Dedifferentiated amniotic fluid mesenchymal stem cell (primary cell): ENCODE data around the gene USP17L22.
"Not testable (repeated sequence)": the region's sequence is repeated elsewhere in the genome, so short reads cannot be mapped to it uniquely, and the experiment has no call there.

ENCODE experiments used
- DNase-seq: peaks from one replicate; pipeline ENCODE4 v3.0.0-alpha.2; 2016; ENCODE audit errors: extremely low spot score

The USP17L22 gene, protein sequence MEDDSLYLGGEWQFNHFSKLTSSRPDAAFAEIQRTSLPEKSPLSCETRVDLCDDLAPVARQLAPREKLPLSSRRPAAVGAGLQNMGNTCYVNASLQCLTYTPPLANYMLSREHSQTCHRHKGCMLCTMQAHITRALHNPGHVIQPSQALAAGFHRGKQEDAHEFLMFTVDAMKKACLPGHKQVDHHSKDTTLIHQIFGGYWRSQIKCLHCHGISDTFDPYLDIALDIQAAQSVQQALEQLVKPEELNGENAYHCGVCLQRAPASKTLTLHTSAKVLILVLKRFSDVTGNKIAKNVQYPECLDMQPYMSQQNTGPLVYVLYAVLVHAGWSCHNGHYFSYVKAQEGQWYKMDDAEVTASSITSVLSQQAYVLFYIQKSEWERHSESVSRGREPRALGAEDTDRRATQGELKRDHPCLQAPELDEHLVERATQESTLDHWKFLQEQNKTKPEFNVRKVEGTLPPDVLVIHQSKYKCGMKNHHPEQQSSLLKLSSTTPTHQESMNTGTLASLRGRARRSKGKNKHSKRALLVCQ

DNA sequence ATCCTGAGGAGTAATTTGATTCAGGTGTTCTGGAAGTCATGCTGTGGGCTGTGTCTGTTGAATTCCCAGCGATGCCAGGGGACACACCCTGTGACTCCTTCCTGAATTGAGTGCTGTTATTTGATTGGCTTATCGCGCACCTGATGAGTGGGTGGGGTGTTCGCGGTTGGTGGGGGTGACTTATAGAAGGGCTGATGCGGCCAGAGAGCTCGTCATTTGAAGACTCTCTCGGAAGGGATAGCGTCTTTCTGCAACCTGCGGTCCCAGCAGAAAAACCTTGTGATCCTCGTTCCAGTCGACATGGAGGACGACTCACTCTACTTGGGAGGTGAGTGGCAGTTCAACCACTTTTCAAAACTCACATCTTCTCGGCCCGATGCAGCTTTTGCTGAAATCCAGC is at the start of gene USP17L22:
TSS of gene USP17L22 (plus strand) at position 301 of the 400 bp plus-strand sequence. CDS start at position 301, 0 bp downstream.
- not testable (repeated sequence) for DNase-seq

DNA sequence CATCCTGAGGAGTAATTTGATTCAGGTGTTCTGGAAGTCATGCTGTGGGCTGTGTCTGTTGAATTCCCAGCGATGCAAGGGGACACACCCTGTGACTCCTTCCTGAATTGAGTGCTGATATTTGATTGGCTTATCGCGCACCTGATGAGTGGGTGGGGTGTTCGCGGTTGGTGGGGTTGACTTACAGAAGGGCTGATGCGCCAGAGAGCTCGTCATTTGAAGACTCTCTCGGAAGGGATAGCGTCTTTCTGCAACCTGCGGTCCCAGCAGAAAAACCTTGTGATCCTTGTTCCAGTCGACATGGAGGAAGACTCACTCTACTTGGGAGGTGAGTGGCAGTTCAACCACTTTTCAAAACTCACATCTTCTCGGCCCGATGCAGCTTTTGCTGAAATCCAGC is 47.6 kb upstream of the USP17L22 start, which contains the start of gene USP17L12:
TSS of gene USP17L12 (plus strand) at position 301 of the 400 bp plus-strand sequence. CDS start at position 301, 0 bp downstream.
- not testable (repeated sequence) for DNase-seq

DNA sequence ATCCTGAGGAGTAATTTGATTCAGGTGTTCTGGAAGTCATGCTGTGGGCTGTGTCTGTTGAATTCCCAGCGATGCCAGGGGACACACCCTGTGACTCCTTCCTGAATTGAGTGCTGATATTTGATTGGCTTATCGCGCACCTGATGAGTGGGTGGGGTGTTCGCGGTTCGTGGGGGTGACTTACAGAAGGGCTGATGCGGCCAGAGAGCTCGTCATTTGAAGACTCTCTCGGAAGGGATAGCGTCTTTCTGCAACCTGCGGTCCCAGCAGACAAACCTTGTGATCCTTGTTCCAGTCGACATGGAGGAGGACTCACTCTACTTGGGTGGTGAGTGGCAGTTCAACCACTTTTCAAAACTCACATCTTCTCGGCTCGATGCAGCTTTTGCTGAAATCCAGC is 42.8 kb upstream of the USP17L22 start, which contains the start of gene USP17L13:
TSS of gene USP17L13 (plus strand) at position 301 of the 400 bp plus-strand sequence. CDS start at position 301, 0 bp downstream.
- not testable (repeated sequence) for DNase-seq

DNA sequence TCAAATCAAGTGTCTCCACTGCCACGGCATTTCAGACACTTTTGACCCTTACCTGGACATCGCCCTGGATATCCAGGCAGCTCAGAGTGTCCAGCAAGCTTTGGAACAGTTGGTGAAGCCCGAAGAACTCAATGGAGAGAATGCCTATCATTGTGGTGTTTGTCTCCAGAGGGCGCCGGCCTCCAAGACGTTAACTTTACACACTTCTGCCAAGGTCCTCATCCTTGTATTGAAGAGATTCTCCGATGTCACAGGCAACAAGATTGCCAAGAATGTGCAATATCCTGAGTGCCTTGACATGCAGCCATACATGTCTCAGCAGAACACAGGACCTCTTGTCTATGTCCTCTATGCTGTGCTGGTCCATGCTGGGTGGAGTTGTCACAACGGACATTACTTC is 37.2 kb upstream of the USP17L22 start:
- DNase-seq, result not testable (repeated sequence)

DNA sequence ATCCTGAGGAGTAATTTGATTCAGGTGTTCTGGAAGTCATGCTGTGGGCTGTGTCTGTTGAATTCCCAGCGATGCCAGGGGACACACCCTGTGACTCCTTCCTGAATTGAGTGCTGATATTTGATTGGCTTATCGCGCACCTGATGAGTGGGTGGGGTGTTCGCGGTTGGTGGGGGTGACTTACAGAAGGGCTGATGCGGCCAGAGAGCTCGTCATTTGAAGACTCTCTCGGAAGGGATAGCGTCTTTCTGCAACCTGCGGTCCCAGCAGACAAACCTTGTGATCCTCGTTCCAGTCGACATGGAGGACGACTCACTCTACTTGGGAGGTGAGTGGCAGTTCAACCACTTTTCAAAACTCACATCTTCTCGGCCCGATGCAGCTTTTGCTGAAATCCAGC is 33.3 kb upstream of the USP17L22 start, which contains the start of gene USP17L15:
TSS of gene USP17L15 (plus strand) at position 301 of the 400 bp plus-strand sequence. CDS start at position 301, 0 bp downstream.
- DNase-seq, result not testable (repeated sequence)

DNA sequence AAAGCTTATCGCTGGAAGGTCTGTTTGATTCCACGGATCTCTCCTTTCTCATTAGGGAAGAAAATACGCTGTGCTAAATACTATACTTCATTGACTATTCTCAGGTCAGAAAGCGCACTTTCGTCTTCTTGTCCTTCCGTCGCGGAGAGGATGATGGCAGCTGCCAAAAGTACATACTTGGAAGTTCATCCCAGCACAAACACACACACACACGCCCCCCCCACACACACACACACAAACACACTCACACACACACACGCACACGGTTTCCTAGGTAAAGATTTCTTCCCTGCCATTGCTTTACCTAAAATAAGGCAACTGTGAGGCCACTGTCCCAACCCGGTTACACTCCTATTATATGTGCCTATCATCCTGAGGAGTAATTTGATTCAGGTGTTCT is 29.0 kb upstream of the USP17L22 start:
- not testable (repeated sequence) for DNase-seq

DNA sequence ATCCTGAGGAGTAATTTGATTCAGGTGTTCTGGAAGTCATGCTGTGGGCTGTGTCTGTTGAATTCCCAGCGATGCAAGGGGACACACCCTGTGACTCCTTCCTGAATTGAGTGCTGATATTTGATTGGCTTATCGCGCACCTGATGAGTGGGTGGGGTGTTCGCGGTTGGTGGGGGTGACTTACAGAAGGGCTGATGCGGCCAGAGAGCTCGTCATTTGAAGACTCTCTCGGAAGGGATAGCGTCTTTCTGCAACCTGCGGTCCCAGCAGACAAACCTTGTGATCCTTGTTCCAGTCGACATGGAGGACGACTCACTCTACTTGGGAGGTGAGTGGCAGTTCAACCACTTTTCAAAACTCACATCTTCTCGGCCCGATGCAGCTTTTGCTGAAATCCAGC is 23.8 kb upstream of the USP17L22 start, which contains the start of gene USP17L17:
TSS of gene USP17L17 (plus strand) at position 301 of the 400 bp plus-strand sequence. CDS start at position 301, 0 bp downstream.
- not testable (repeated sequence) for DNase-seq

DNA sequence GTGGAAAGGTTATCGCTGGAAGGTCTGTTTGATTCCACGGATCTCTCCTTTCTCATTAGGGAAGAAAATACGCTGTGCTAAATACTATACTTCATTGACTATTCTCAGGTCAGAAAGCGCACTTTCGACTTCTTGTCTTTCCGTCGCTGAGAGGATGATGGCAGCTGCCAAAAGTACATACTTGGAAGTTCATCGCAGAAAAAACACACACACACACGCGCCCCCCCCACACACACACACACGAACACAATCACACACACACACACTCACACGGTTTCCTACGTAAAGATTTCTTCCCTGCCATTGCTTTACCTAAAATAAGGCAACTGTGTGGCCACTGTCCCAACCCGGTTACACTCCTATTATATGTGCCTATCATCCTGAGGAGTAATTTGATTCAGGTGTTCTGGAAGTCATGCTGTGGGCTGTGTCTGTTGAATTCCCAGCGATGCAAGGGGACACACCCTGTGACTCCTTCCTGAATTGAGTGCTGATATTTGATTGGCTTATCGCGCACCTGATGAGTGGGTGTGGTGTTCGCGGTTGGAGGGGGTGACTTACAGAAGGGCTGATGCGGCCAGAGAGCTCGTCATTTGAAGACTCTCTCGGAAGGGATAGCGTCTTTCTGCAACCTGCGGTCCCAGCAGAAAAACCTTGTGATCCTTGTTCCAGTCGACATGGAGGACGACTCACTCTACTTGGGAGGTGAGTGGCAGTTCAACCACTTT is 19.3 kb upstream of the USP17L22 start, which contains the start of gene USP17L18:
TSS of gene USP17L18 (plus strand) at position 678 of the 728 bp plus-strand sequence. CDS start at position 678, 0 bp downstream.
- peak; percentile 13 for DNase-seq

DNA sequence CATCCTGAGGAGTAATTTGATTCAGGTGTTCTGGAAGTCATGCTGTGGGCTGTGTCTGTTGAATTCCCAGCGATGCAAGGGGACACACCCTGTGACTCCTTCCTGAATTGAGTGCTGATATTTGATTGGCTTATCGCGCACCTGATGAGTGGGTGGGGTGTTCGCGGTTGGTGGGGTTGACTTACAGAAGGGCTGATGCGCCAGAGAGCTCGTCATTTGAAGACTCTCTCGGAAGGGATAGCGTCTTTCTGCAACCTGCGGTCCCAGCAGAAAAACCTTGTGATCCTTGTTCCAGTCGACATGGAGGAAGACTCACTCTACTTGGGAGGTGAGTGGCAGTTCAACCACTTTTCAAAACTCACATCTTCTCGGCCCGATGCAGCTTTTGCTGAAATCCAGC is 14.3 kb upstream of the USP17L22 start, which contains the start of gene USP17L19:
TSS of gene USP17L19 (plus strand) at position 301 of the 400 bp plus-strand sequence. CDS start at position 301, 0 bp downstream.
- not testable (repeated sequence) for DNase-seq

DNA sequence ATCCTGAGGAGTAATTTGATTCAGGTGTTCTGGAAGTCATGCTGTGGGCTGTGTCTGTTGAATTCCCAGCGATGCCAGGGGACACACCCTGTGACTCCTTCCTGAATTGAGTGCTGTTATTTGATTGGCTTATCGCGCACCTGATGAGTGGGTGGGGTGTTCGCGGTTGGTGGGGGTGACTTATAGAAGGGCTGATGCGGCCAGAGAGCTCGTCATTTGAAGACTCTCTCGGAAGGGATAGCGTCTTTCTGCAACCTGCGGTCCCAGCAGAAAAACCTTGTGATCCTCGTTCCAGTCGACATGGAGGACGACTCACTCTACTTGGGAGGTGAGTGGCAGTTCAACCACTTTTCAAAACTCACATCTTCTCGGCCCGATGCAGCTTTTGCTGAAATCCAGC is 9.6 kb upstream of the USP17L22 start, which contains the start of gene USP17L20:
TSS of gene USP17L20 (plus strand) at position 301 of the 400 bp plus-strand sequence. CDS start at position 301, 0 bp downstream.
- DNase-seq, result not testable (repeated sequence)

DNA sequence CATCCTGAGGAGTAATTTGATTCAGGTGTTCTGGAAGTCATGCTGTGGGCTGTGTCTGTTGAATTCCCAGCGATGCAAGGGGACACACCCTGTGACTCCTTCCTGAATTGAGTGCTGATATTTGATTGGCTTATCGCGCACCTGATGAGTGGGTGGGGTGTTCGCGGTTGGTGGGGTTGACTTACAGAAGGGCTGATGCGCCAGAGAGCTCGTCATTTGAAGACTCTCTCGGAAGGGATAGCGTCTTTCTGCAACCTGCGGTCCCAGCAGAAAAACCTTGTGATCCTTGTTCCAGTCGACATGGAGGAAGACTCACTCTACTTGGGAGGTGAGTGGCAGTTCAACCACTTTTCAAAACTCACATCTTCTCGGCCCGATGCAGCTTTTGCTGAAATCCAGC is 4.8 kb upstream of the USP17L22 start, which contains the start of gene USP17L21:
TSS of gene USP17L21 (plus strand) at position 301 of the 400 bp plus-strand sequence. CDS start at position 301, 0 bp downstream.
- DNase-seq, result not testable (repeated sequence)

DNA sequence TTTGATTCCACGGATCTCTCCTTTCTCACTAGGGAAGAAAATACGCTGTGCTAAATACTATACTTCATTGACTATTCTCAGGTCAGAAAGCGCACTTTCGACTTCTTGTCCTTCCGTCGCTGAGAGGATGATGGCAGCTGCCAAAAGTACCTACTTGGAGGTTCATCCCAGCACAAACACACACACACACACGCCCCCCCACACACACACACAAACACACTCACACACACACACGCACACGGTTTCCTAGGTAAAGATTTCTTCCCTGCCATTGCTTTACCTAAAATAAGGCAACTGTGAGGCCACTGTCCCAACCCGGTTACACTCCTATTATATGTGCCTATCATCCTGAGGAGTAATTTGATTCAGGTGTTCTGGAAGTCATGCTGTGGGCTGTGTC is 4.3 kb downstream of the USP17L22 start:
- DNase-seq, result not testable (repeated sequence)
